IMR-90 (cell line): ENCODE measurements around the gene FBXO28. TPM values are rescaled to one million over a fixed set of nuclear protein-coding genes. Genes with fewer than 3 reads are reported as not detected.
A peak's percentile ranks its signal among the peaks of the same experiment; 100 is the strongest.

Experiments used
- ATAC-seq: fragments of 200-7000 bp; cut with Tn5 transposase; 2 replicates; pipeline ENCODE4 v1.9.1; 2020; ENCODE audit warnings: low read depth, mild to moderate bottlenecking, moderate library complexity
- BruUV-seq: library from RNA; stranded (reverse); fragments of 400-500 nt; replicated peaks from 2 replicates; lab custom pipeline; 2021; lab: Mats Ljungman, UMichigan
- CTCF ChIA-PET: fragments of 300-600 bp; formaldehyde crosslinking; extraction: SDS; loops from one replicate; lab custom pipeline; 2021; ENCODE audit warnings: antibody characterized with exemption; lab: Yijun Ruan, JAX
- POLR2A ChIA-PET: fragments of 300-600 bp; sonication (Branson Sonifier 250); formaldehyde crosslinking; loops from one replicate; lab custom pipeline; 2022; ENCODE audit warnings: antibody characterized with exemption; ENCODE audit not compliant: unreplicated experiment; lab: Charles Lee
- DNase-seq: peaks from one replicate; pipeline ENCODE4 v3.0.0; 2013
- H2AFZ ChIP-seq: replicated peaks from 2 replicates; pipeline ENCODE3; 2013; ENCODE audit warnings: low read length, mild to moderate bottlenecking; ENCODE audit not compliant: poor library complexity
- H2AK5ac ChIP-seq: 2 replicates; pipeline ENCODE4 v1.6.1; 2013; ENCODE audit warnings: low read depth, low read length, inconsistent platforms
- H2AK9ac ChIP-seq: replicated peaks from 2 replicates; pipeline ENCODE3; 2013; ENCODE audit warnings: mild to moderate bottlenecking, low read depth, low read length, moderate library complexity; ENCODE audit not compliant: poor library complexity
- H2BK120ac ChIP-seq: 2 replicates; pipeline ENCODE4 v1.6.1; 2013; ENCODE audit warnings: low read depth, low read length, inconsistent platforms
- H2BK15ac ChIP-seq: 3 replicates; pipeline ENCODE4 v1.6.1; 2013; ENCODE audit warnings: low read depth, low read length, inconsistent platforms
- H2BK20ac ChIP-seq: 2 replicates; pipeline ENCODE4 v1.6.1; 2013; ENCODE audit warnings: low read depth, mild to moderate bottlenecking, inconsistent platforms, low read length, moderate library complexity
- H2BK5ac ChIP-seq: 2 replicates; pipeline ENCODE4 v1.6.1; 2013; ENCODE audit warnings: mild to moderate bottlenecking, low read depth, low read length, inconsistent platforms; ENCODE audit not compliant: poor library complexity, severe bottlenecking
- H3K14ac ChIP-seq: replicated peaks from 2 replicates; pipeline ENCODE4 v1.6.1; 2013; ENCODE audit warnings: low read depth, low read length, inconsistent platforms
- H3K18ac ChIP-seq: 2 replicates; pipeline ENCODE4 v1.6.1; 2013; ENCODE audit warnings: low read depth, low read length, control low read depth
- H3K23ac ChIP-seq: 2 replicates; pipeline ENCODE4 v1.6.1; 2013; ENCODE audit warnings: low read depth, low read length, inconsistent platforms
- H3K27ac ChIP-seq: 2 replicates; pipeline ENCODE4 v1.5.1; 2013; ENCODE audit warnings: mild to moderate bottlenecking, control low read depth, low read length; ENCODE audit not compliant: insufficient read depth
- H3K27me3 ChIP-seq: 2 replicates; pipeline ENCODE4 v1.6.1; 2013; ENCODE audit warnings: low read length; ENCODE audit not compliant: control insufficient read depth, insufficient read depth
- H3K36me3 ChIP-seq: 2 replicates; pipeline ENCODE4 v1.6.1; 2013; ENCODE audit warnings: low read length, mixed read lengths; ENCODE audit not compliant: control insufficient read depth, insufficient read depth
- H3K4ac ChIP-seq: 2 replicates; pipeline ENCODE4 v1.6.1; 2013; ENCODE audit warnings: low read depth, low read length, inconsistent platforms
- H3K4me1 ChIP-seq: 2 replicates; pipeline ENCODE4 v1.6.1; 2013; ENCODE audit warnings: low read length, mixed read lengths; ENCODE audit not compliant: control insufficient read depth, insufficient read depth
- H3K4me2 ChIP-seq: 2 replicates; pipeline ENCODE4 v1.6.1; 2013; ENCODE audit warnings: low read depth, mild to moderate bottlenecking, control low read depth, low read length, moderate library complexity
- H3K4me3 ChIP-seq: 2 replicates; pipeline ENCODE4 v1.5.1; 2013; ENCODE audit warnings: low read depth, mild to moderate bottlenecking, control low read depth, low read length, moderate library complexity; ENCODE audit not compliant: insufficient read depth
- H3K56ac ChIP-seq: 2 replicates; pipeline ENCODE4 v1.6.1; 2013; ENCODE audit warnings: low read length, inconsistent platforms; ENCODE audit not compliant: insufficient read depth; ENCODE audit errors: extremely low read depth
- H3K79me1 ChIP-seq, 2 experiments: 2 replicates each; pipeline ENCODE4 v1.6.1; 2013; ENCODE audit warnings: low read length in 2 of 2, inconsistent platforms in 1 of 2, low read depth in 1 of 2
- H3K9ac ChIP-seq: 2 replicates; pipeline ENCODE4 v1.6.1; 2013; ENCODE audit warnings: low read depth, low read length, control low read depth
- H3K9me1 ChIP-seq: 2 replicates; pipeline ENCODE4 v1.6.1; 2013; ENCODE audit warnings: low read length, inconsistent platforms; ENCODE audit not compliant: insufficient read depth
- H3K9me3 ChIP-seq: 2 replicates; pipeline ENCODE4 v1.6.1; 2013; ENCODE audit warnings: low read length; ENCODE audit not compliant: control insufficient read depth, insufficient read depth
- H4K20me1 ChIP-seq: 2 replicates; pipeline ENCODE4 v1.6.1; 2013; ENCODE audit warnings: low read length, inconsistent platforms; ENCODE audit not compliant: insufficient read depth
- H4K5ac ChIP-seq: 2 replicates; pipeline ENCODE4 v1.6.1; 2013; ENCODE audit warnings: mild to moderate bottlenecking, low read depth, low read length, control low read depth
- H4K8ac ChIP-seq, 2 experiments: 2 replicates each; pipeline ENCODE4 v1.6.1; 2013; ENCODE audit warnings: low read depth in 2 of 2, low read length in 2 of 2, control low read depth in 1 of 2, inconsistent platforms in 1 of 2
- H4K91ac ChIP-seq: 2 replicates; pipeline ENCODE4 v1.6.1; 2013; ENCODE audit warnings: low read depth, low read length, inconsistent platforms; ENCODE audit not compliant: insufficient read depth
- CTCF ChIP-seq: conservative IDR thresholded peaks from 2 replicates; pipeline ENCODE4 v1.5.1; 2012; ENCODE audit warnings: mild to moderate bottlenecking, low read depth, low read length, improper control_type of control experiment
- MAFK ChIP-seq: IDR thresholded peaks from 2 replicates; pipeline ENCODE4 v1.6.1; 2012; ENCODE audit warnings: low read depth, low read length, improper control_type of control experiment
- MAZ ChIP-seq: IDR thresholded peaks from 2 replicates; pipeline ENCODE4 v1.6.1; 2012; ENCODE audit warnings: low read depth, mild to moderate bottlenecking, low read length, improper control_type of control experiment, moderate library complexity, borderline replicate concordance
- POLR2A ChIP-seq: IDR thresholded peaks from 2 replicates; pipeline ENCODE4 v1.6.1; 2012; ENCODE audit warnings: mild to moderate bottlenecking, low read depth, low read length
- RAD21 ChIP-seq: IDR thresholded peaks from 2 replicates; pipeline ENCODE4 v1.6.1; 2012; ENCODE audit warnings: low read length, improper control_type of control experiment
- RFX5 ChIP-seq: IDR thresholded peaks from 2 replicates; pipeline ENCODE4 v1.8.0; 2012; ENCODE audit warnings: low read depth, mild to moderate bottlenecking, low read length, moderate library complexity
- SMC3 ChIP-seq: fragments of 150-350 bp; IDR thresholded peaks from 2 replicates; pipeline ENCODE4 v1.6.1; 2016; ENCODE audit warnings: low read depth, mild to moderate bottlenecking, antibody characterized with exemption, low read length, moderate library complexity
- WGBS, 2 experiments: methylation state at CpG; one replicate each; pipeline versions ENCODE4 v1.1.5 to v1.1.7; 2013; ENCODE audit warnings: missing lambda C conversion rate in 2 of 2; ENCODE audit not compliant: insufficient read length in 1 of 2; ENCODE audit errors: extremely low coverage in 2 of 2; 5-methylcytosine and 5-hydroxymethylcytosine counted together
- dilution Hi-C: fragments of 300-500 bp; cut with HindIII; formaldehyde crosslinking; loops from one replicate; pipeline ENCODE4 v1.14.3; 2018; ENCODE audit warnings: low sequenced_read_pairs; ENCODE audit not compliant: unreplicated experiment
- in situ Hi-C: fragments of 300-500 bp; cut with MboI; formaldehyde crosslinking; loops from 3 replicates; pipeline ENCODE4 v1.14.3; 2019; ENCODE audit warnings: low sequenced_read_pairs, inconsistent platforms, mixed read lengths
- intact Hi-C: fragments of 100-400 bp; cut with micrococcal nuclease; formaldehyde crosslinking; loops from 2 replicates; pipeline ENCODE4 v1.10.0; 2022
- polyA plus RNA-seq, 3 experiments: library from polyadenylated mRNA; depleted of rRNA; stranded (reverse); fragments of >200 nt; gene quantifications; 2 replicates each; pipeline ENCODE4 v1.2.3, GENCODE V29; 2012; ENCODE audit warnings: low replicate concordance in 1 of 3
- total RNA-seq: library from RNA; depleted of rRNA; stranded (reverse); fragments of >200 nt; gene quantifications from 2 replicates; pipeline ENCODE4 v1.2.3, GENCODE V29; 2012
- TF ChIP-seq, protein P1 (sequence below): fragments of 150-350 bp; IDR thresholded peaks from 2 replicates; pipeline ENCODE4 v1.6.1; 2017; ENCODE audit warnings: mild to moderate bottlenecking, antibody characterized with exemption, low read length, low read depth

FBXO28 gene
- total and polyA plus RNA-seq, 2 of the 4 experiments (the other 2 are of a cell fraction) = 11.6 to 22.6 TPM

DNA sequence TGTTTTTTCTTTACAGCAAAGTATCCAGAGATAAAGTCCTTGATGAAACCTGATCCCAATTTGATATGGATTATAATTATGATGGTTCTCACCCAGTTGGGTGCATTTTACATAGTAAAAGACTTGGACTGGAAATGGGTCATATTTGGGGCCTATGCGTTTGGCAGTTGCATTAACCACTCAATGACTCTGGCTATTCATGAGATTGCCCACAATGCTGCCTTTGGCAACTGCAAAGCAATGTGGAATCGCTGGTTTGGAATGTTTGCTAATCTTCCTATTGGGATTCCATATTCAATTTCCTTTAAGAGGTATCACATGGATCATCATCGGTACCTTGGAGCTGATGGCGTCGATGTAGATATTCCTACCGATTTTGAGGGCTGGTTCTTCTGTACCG lies 75.7 kb downstream of the FBXO28 start:
- DNase-seq (no peak), ATAC-seq (no peak)
- ChIA-PET POLR2A (no interaction called here), CTCF (interaction anchor here (1.0 kb wide), 1 partner anchor 140 kb away, joined by 3 read pairs; the partner anchor contains the start of gene NVL)
- Histone ChIP-seq H2AK9ac (no peak overlapping the region), H3K56ac (no peak overlapping the region), H4K5ac (no peak overlapping the region), H3K23ac (no peak overlapping the region), H2AFZ (no peak overlapping the region), H2AK5ac (no peak overlapping the region), H3K9me1 (peaks cover 2% of the 10 kb centered on the region; the same call in 1 of the 2 replicates), H2BK20ac (no peak overlapping the region), H2BK120ac (no peak overlapping the region), H3K79me1 (peaks cover 8 to 61% of the 10 kb centered on the region in 2 experiments), H3K4ac (no peak overlapping the region), H4K8ac (no peak overlapping the region), H2BK5ac (no peak overlapping the region), H3K18ac (no peak overlapping the region), H4K20me1 (peaks cover 60% of the 10 kb centered on the region), H3K9me3 (no peaks in the 10 kb centered on the region), H2BK15ac (no peak overlapping the region), H3K36me3 (peaks cover 20% of the 10 kb centered on the region), H3K27me3 (no peaks in the 10 kb centered on the region), H3K27ac (no peak overlapping the region), H3K4me1 (0 out of 2 replicates have a peak, but pooled peaks cover 4% of the 10 kb centered on the region), H3K9ac (no peak overlapping the region), H3K14ac (no peak overlapping the region), H3K4me3 (no peak overlapping the region), H3K4me2 (no peak overlapping the region), H4K91ac (no peak overlapping the region)
- TF ChIP-seq RAD21 = no peak
- no peak for TF ChIP-seq POLR2A
- no peak for TF ChIP-seq MAFK
- TF ChIP-seq, protein P1, sequence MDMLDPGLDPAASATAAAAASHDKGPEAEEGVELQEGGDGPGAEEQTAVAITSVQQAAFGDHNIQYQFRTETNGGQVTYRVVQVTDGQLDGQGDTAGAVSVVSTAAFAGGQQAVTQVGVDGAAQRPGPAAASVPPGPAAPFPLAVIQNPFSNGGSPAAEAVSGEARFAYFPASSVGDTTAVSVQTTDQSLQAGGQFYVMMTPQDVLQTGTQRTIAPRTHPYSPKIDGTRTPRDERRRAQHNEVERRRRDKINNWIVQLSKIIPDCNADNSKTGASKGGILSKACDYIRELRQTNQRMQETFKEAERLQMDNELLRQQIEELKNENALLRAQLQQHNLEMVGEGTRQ = no peak
- no peak for TF ChIP-seq RFX5
- TF ChIP-seq MAZ = no peak
- no peak for TF ChIP-seq CTCF
- no peak for TF ChIP-seq SMC3
- dilution Hi-C loops (no loop called here), intact Hi-C loops (no loop called here), in situ Hi-C loops (no loop called here)
- WGBS, 2 experiments = no CpG with 5 or more reads among the region's 7 CpGs
- TSS peak; percentile 67 for BruUV-seq
